GM19035 (cell line): ENCODE results near the gene SLC49A4.

Experiments
- ATAC-seq: cut with Tn5 transposase; IDR thresholded peaks from one replicate; pipeline ENCODE4 v1.9.1; 2021; ENCODE audit not compliant: unreplicated experiment

SLC49A4 gene

DNA sequence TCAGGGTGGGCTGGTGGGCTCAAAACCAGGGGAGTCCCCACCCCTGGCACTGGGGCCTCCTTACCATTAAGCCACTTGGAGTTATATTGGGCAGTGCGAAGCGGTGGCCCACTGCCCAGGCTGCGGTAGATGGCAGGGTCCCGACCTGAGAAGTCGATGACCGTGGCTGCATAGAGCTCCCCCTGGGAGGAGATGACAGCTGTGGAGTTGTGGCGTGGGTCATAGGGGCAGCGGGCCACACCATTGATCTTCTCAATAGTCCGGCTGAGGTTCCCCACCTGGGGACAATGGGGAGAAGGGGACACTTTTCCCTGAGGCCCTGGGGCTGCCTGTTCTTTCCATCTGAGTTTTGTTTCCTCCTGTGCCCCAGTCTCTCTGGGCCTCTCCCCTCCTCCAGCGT lies 132.9 kb downstream of the SLC49A4 start:
- ATAC-seq, result no peak

DNA sequence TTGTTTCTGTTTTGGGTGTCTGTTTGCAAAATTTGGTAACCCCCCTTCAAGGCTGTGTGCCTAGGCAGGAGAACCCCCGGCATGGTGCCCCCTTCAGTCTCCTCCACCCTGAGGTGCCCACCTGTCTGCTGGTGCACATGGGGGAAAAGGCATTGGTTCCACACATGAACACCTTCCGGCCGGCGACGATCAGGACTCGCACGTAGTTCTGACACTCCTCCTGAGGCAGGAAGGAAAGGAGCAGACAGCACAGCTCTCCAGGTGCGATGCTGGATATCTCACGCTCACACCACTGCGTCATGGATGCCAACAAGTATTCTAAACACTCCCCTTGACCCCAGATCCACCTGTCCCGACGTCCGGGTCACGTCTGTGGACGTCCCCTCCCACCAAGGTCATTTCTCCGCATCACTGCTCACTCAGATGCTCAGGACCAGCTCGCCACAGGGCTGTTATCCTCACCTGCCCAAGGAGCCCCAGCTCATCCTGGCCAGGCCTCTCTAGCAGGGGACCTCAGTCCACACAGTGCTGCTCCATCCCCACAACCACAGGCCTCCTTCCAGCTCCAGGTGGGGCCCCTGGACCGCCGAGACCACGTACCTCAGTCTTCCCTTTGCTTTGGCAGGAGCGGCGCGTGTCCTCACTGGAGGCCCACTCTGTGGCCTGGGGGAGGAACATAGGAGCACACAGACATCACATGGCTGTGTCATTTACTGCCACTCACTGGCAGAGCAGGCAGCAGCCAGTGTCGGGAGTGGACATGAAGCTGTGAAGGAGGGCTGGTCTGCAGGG lies 133.7 kb downstream of the SLC49A4 start:
- no peak for ATAC-seq

DNA sequence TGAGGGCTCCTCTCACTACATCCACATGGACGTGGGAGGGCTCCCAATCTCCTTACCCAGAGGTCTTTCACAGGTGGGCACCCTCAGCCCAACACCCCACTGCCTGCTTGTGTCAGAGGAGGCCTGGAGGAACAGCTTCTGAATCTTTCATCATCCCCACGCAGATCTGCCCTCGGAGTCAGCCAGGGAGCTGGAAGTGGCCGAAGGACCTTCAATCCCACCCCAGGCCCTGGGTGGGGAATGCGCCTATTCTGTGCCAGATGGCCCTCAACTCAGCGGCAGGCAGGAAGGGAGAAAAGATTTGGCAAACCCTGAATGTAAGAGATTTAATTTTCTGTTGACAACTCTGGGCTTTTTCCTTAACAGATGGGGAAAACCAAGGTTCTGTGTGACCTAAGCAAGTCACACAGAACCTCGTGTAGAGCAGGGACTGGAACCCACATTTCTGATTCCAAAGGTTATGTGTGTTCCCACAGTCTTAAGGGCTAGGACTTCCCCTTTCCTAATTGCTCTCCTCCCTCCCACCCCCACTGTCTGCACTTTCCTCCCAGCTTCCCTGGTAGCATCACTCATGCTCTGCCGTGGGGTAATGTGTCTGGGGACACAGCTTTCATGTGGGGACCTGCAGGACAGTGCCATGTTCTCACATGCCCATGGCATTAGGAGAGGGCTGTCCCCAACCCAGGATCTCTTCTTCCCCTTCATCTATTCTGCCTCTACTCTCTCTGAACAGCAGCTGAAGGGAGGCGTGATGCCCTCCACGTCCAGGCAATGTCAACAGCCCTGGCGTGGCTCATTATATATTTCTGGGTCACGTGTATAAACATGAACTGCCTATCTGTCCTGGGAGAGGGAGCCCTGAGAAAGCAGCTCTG lies 134.6 kb downstream of the SLC49A4 start:
- no peak for ATAC-seq

DNA sequence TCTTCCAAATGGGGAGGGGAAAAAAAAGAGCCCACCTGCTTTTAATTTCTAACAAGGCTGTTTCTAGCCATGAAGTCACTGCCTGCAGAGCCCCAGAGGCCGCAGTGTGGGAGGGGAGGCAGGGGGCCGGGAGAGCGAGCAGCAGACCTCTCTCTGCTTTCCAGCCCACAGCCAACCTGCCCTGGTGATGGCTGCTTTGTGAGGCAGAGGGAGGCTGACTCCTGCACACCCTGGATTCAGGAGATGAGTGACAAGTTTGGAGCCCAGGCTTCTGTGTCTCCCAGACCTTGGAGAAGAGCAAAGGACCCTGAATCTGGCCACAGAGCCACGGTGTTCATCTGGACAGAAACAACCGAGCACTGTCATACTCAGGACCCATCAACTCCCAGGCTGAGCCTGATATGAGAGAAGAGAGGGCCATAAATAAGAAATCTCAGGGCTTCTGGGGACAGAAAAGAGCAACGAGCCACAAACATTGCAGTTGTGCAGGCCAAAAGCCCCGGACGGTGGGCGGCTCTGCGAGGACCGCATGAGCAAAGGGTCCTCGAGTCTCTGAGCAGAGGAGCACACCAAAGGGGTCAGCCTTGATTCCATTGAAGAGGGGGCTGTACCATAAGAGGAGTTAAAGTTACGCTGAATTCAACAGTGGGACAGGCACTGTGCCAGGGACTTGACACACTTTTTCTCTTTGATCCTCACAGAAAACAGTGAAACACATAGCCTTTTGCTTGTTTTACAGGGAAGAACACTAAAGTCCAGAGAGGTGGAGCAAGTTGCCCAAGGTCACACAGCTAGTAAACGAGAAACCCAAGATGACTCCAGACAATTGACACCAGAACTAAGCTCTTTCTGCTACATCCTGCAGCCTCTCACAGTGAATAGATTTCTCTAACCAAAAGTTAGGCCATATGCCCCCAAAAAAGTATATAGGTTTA lies 135.5 kb downstream of the SLC49A4 start:
- no peak for ATAC-seq
